NOMO-1 (cell line): ENCODE data around the gene RGPD8.

Source experiments
- DNase-seq, 2 experiments: peaks; one replicate each; lab custom pipeline; 2025; ENCODE audit not compliant: unreplicated experiment in 2 of 2; lab: John Stamatoyannopoulos, UW

RGPD8 gene

GRCh38 chr2:112339986-112340385 lies 93.5 kb downstream of the RGPD8 start:
- DNase-seq = no peak

GRCh38 chr2:112335600-112335999 lies 97.8 kb downstream of the RGPD8 start:
- DNase-seq = no peak

GRCh38 chr2:112332123-112332696 lies 101.2 kb downstream of the RGPD8 start:
- no peak for DNase-seq

GRCh38 chr2:112322919-112323318 lies 110.5 kb downstream of the RGPD8 start:
- no peak for DNase-seq

GRCh38 chr2:112321375-112322320 lies 111.8 kb downstream of the RGPD8 start:
- no peak for DNase-seq
